ENCODE results near the gene ROBO1.

The ROBO1 gene

DNA sequence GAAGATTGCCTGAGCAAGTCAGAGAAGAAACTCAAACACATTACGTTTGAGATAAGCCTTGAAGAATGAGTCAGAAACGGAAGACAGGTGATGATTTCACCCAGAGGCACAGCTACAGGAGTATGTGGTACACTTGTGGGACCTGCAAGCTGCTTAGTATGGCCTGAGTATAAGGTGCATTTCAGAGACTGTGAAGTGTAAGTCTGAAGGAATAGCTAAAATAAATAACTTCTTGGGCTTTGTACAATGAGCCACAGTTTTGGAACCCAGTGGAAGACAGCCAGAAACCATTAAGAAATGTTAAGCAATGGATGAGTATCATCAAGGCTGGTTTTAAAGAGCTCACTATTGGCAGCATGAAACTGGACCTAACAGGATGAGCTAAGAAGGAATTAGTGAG, 826.2 kb downstream of the ROBO1 start:
- Mint-ChIP-seq H3K9me3 (peaks cover 75% of the 10 kb centered on the region), H3K27ac (no peak overlapping the region), H3K4me3 (no peak overlapping the region), H3K27me3 (ENCODE audit: low read depth, poor library complexity) (peaks cover 3% of the 10 kb centered on the region), H3K36me3 (ENCODE audit: low read depth) (peaks cover 89% of the 10 kb centered on the region), H3K4me1 (peaks cover 20% of the 10 kb centered on the region)
- TF ChIP-seq, protein P1, sequence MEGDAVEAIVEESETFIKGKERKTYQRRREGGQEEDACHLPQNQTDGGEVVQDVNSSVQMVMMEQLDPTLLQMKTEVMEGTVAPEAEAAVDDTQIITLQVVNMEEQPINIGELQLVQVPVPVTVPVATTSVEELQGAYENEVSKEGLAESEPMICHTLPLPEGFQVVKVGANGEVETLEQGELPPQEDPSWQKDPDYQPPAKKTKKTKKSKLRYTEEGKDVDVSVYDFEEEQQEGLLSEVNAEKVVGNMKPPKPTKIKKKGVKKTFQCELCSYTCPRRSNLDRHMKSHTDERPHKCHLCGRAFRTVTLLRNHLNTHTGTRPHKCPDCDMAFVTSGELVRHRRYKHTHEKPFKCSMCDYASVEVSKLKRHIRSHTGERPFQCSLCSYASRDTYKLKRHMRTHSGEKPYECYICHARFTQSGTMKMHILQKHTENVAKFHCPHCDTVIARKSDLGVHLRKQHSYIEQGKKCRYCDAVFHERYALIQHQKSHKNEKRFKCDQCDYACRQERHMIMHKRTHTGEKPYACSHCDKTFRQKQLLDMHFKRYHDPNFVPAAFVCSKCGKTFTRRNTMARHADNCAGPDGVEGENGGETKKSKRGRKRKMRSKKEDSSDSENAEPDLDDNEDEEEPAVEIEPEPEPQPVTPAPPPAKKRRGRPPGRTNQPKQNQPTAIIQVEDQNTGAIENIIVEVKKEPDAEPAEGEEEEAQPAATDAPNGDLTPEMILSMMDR (IDR thresholded peaks at IDR 0.05), result no peak
- no peak for DNase-seq

DNA sequence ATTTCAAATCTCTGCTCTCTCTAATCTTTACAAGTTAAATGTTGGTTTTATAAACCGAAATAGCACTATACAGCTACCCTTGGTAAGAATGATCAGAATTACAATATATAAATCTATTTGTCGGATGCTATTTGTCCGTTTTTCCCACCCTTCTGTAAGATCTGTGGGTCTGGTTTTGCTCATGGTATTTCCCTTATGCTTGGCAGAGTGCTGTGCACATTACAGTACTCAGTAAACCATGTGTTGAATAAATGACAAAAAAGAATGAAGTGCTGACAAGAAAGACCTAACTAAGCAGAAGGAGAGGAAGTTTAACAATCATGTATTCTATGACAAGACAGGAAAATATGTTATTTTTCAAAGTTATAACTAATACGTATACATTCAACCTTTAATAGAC, 827.2 kb downstream of the ROBO1 start:
- no peak for DNase-seq
- Mint-ChIP-seq H3K4me1 (peaks cover 26% of the 10 kb centered on the region), H3K4me3 (no peak overlapping the region), H3K9me3 (peaks cover 65% of the 10 kb centered on the region), H3K27ac (peak overlapping the region; percentile 7), H3K36me3 (ENCODE audit: low read depth) (peaks cover 85% of the 10 kb centered on the region), H3K27me3 (ENCODE audit: low read depth, poor library complexity) (peaks cover 3% of the 10 kb centered on the region)
- TF ChIP-seq, protein P1 (IDR thresholded peaks at IDR 0.05), result no peak

DNA sequence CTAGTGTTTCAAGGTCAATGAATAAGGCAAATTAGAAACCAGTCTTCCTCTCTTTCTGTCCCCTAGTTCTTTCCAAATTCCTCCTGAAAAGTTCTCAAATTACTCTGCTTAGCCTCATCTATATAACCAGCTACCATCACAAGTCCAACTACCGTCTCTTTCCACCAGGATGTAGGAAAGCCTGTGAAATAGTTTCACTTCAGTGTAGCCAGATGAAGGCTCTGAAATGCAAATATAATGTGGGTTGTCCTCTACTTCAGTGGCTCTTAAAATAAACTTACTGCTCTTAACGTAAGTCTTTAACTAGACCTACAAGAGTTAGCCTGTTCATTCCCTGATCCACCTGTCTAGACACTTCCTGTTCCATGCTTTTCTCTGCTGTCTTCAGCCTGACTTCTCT, 827.7 kb downstream of the ROBO1 start:
- no peak for DNase-seq
- Mint-ChIP-seq H3K9me3 (peaks cover 60% of the 10 kb centered on the region), H3K36me3 (ENCODE audit: low read depth) (peaks cover 80% of the 10 kb centered on the region), H3K27me3 (ENCODE audit: low read depth, poor library complexity) (peaks cover 3% of the 10 kb centered on the region), H3K4me3 (no peak overlapping the region), H3K27ac (peak overlapping the region; percentile 7), H3K4me1 (peaks cover 27% of the 10 kb centered on the region)
- TF ChIP-seq, protein P1 (IDR thresholded peaks at IDR 0.05), result no peak

DNA sequence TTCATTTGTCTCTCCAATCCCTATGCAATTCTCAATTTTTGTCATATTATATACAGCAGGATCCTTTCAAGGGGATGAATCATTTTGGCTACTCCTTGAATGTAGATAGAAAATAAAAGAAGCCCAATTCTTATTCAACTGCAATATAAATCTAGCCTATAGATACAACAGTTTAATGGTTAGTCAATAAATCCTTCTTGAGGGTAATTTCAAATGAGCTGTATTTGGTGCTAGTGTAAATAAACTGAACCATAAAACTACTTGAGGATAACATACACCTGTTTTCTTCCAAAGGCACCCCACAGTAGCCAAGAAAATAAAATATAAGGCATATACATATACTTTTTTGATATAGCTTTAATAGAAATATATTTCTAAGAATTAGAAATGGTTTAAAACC, 830.3 kb downstream of the ROBO1 start:
- TF ChIP-seq, protein P1 (IDR thresholded peaks at IDR 0.05), result no peak
- no peak overlapping the region for H3K4me3 Mint-ChIP-seq
- H3K27me3 Mint-ChIP-seq (ENCODE audit: low read depth, poor library complexity), result no peaks in the 10 kb centered on the region
- no peak for DNase-seq
- peaks cover 64% of the 10 kb centered on the region for H3K36me3 Mint-ChIP-seq (ENCODE audit: low read depth)
- peaks cover 35% of the 10 kb centered on the region for H3K9me3 Mint-ChIP-seq
- H3K27ac Mint-ChIP-seq, result no peak overlapping the region
- H3K4me1 Mint-ChIP-seq, result peaks cover 34% of the 10 kb centered on the region

DNA sequence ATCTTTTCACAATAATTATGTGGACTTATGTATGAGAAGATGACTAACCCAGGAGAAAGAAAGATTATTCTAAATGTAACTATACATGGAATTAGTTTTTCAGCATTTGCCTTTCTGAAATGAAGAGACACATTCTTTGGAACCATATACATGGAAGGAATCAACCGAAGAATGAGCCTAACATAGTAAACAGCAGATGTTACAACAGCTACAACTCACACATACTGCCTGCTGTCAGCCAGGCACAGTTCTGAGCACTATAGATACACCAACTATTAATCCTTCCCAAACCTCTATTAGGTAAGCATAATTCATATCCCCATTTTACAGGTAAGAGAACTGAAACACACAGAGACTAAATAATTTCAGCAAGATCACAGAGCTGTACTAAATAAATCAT, 840.0 kb downstream of the ROBO1 start:
- Mint-ChIP-seq H3K27me3 (ENCODE audit: low read depth, poor library complexity) (no peaks in the 10 kb centered on the region), H3K4me1 (peaks cover 20% of the 10 kb centered on the region), H3K9me3 (peaks cover 13% of the 10 kb centered on the region), H3K36me3 (ENCODE audit: low read depth) (peaks cover 81% of the 10 kb centered on the region), H3K4me3 (no peak overlapping the region), H3K27ac (no peak overlapping the region)
- no peak for DNase-seq
- TF ChIP-seq, protein P1 (IDR thresholded peaks at IDR 0.05), result no peak

DNA sequence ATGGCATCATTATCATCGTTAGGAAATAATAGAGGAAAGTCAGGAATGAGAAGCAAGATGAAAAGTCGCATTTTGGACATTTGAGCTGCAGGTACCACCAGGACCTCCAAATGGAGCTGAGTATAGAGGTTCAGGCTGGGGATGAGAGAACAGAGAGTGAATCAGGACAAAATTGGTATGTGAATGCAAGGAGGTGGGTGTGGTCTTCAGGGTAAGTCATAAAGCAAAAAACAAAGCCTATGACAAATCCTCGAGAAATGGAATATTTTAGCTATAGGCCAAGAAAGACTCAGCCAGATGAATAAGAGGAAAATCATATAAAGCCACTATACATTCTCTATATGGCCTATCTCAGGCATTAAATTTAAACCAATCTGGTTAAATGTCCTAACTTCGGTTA, 841.3 kb downstream of the ROBO1 start:
- H3K4me3 Mint-ChIP-seq, result no peak overlapping the region
- no peak for DNase-seq
- H3K4me1 Mint-ChIP-seq, result peaks cover 20% of the 10 kb centered on the region
- H3K27ac Mint-ChIP-seq, result peak overlapping the region; percentile 3
- peaks cover 13% of the 10 kb centered on the region for H3K9me3 Mint-ChIP-seq
- TF ChIP-seq, protein P1 (IDR thresholded peaks at IDR 0.05), result no peak
- no peaks in the 10 kb centered on the region for H3K27me3 Mint-ChIP-seq (ENCODE audit: low read depth, poor library complexity)
- peaks cover 82% of the 10 kb centered on the region for H3K36me3 Mint-ChIP-seq (ENCODE audit: low read depth)
